Epidermal melanocyte (primary cell): Measurements from ENCODE around the gene KRABD2.
A peak's percentile ranks its signal among the peaks of the same experiment; 100 is the strongest.
"Not testable (repeated sequence)": the region's sequence is repeated elsewhere in the genome, so short reads cannot be mapped to it uniquely, and the experiment has no call there.

ENCODE experiments used
- DNase-seq: peaks from one replicate; pipeline ENCODE4 v3.0.0; 2011; ENCODE audit warnings: low spot score; ENCODE audit not compliant: insufficient read length

KRABD2 gene

GRCh38 chr17:8362651-8363332 lies 13.7 kb downstream of the KRABD2 start:
- DNase-seq, result no peak

GRCh38 chr17:8360751-8361150 lies 15.8 kb downstream of the KRABD2 start:
- DNase-seq, result no peak

GRCh38 chr17:8360260-8360659 lies 16.2 kb downstream of the KRABD2 start:
- DNase-seq, result no peak

GRCh38 chr17:8359769-8360168 lies 16.7 kb downstream of the KRABD2 start:
- DNase-seq, result peak; percentile 36

GRCh38 chr17:8357910-8358309 lies 18.6 kb downstream of the KRABD2 start:
- no peak for DNase-seq

- no peak for DNase-seq
Observed at GRCh38 chr17:8354236-8354635, 22.3 kb downstream of the KRABD2 start.

- no peak for DNase-seq
Observed at GRCh38 chr17:8353736-8354135, 22.8 kb downstream of the KRABD2 start.

- no peak for DNase-seq
Observed at GRCh38 chr17:8350339-8350738, 26.2 kb downstream of the KRABD2 start.

- not testable (repeated sequence) for DNase-seq
Observed at GRCh38 chr17:8347001-8347400, 29.5 kb downstream of the KRABD2 start.

- DNase-seq, result no peak
Observed at GRCh38 chr17:8345951-8346665, 30.4 kb downstream of the KRABD2 start.

- DNase-seq, result no peak
Observed at GRCh38 chr17:8345052-8345690, 31.3 kb downstream of the KRABD2 start.

GRCh38 chr17:8341456-8341855 lies 35.0 kb downstream of the KRABD2 start:
- no peak for DNase-seq

GRCh38 chr17:8339540-8339939 lies 37.0 kb downstream of the KRABD2 start, which contains the start of gene ODF4:
Gene ODF4, plus strand, starts transcription at chr17:8339840. Its CDS starts 212 bp downstream, at chr17:8340052.
- no peak for DNase-seq

GRCh38 chr17:8338753-8339140 lies 37.8 kb downstream of the KRABD2 start:
- DNase-seq, result no peak

GRCh38 chr17:8337802-8338752 lies 38.4 kb downstream of the KRABD2 start:
- DNase-seq, result no peak

GRCh38 chr17:8333281-8333680 lies 43.2 kb downstream of the KRABD2 start:
- no peak for DNase-seq

- no peak for DNase-seq
Observed at GRCh38 chr17:8332688-8333087, 43.8 kb downstream of the KRABD2 start.

- no peak for DNase-seq
Observed at GRCh38 chr17:8332128-8332527, 44.4 kb downstream of the KRABD2 start.

- no peak for DNase-seq
Observed at GRCh38 chr17:8327303-8327649, 49.2 kb downstream of the KRABD2 start.
